Activated naive CD4-positive, alpha-beta T cell treated with anti-CD3 and anti-CD28 coated beads, Interleukin-2, amount 10 ng/mL, durations not matched to agents 7 days and 5 days (primary cell): ENCODE results near the gene FBN3.

ENCODE experiments used
- CTCF ChIA-PET: fragments of 350-600 bp; sonication (Branson Sonifier 250); formaldehyde crosslinking; loops from one replicate; lab custom pipeline; 2021; ENCODE audit warnings: antibody characterized with exemption; lab: Charles Lee
- DNase-seq: peaks from one replicate; pipeline ENCODE4 v3.0.0-alpha.2; 2020
- H3K27ac Mint-ChIP-seq: one replicate; pipeline ENCODE4 v1.8.0; 2021; ENCODE audit warnings: mild to moderate bottlenecking, moderate library complexity, mixed read lengths
- H3K27me3 Mint-ChIP-seq: one replicate; pipeline ENCODE4 v1.8.0; 2021; ENCODE audit warnings: mild to moderate bottlenecking, mixed read lengths
- H3K36me3 Mint-ChIP-seq: one replicate; pipeline ENCODE4 v1.8.0; 2021; ENCODE audit warnings: mixed read lengths
- H3K4me1 Mint-ChIP-seq: one replicate; pipeline ENCODE4 v1.8.0; 2021; ENCODE audit warnings: mixed read lengths
- H3K4me3 Mint-ChIP-seq: one replicate; pipeline ENCODE4 v1.8.0; 2021; ENCODE audit warnings: mild to moderate bottlenecking, moderate library complexity, mixed read lengths
- H3K9me3 Mint-ChIP-seq: one replicate; pipeline ENCODE4 v1.8.0; 2021; ENCODE audit warnings: mixed read lengths

FBN3 gene

GRCh38 chr19:8141726-8142512 is 7.5 kb downstream of the FBN3 start:
- no peak overlapping the region for H3K27ac Mint-ChIP-seq
- CTCF ChIA-PET = no interaction called here

GRCh38 chr19:8138201-8138600 is 11.2 kb downstream of the FBN3 start:
- Mint-ChIP-seq H3K36me3 (no peaks in the 10 kb centered on the region), H3K4me1 (no peaks in the 10 kb centered on the region), H3K9me3 (no peaks in the 10 kb centered on the region), H3K4me3 (no peak overlapping the region), H3K27ac (no peak overlapping the region), H3K27me3 (peaks cover 5% of the 10 kb centered on the region)
- DNase-seq = no peak
- CTCF ChIA-PET = no interaction called here

More at GRCh38 chr19:8141726-8142512, 7.5 kb downstream of the FBN3 start:
- H3K36me3 Mint-ChIP-seq = no peaks in the 10 kb centered on the region
- H3K27me3 Mint-ChIP-seq = peaks cover 38% of the 10 kb centered on the region
- H3K4me3 Mint-ChIP-seq = no peak overlapping the region
- H3K4me1 Mint-ChIP-seq = no peaks in the 10 kb centered on the region
- no peak for DNase-seq
- no peaks in the 10 kb centered on the region for H3K9me3 Mint-ChIP-seq

DNA sequence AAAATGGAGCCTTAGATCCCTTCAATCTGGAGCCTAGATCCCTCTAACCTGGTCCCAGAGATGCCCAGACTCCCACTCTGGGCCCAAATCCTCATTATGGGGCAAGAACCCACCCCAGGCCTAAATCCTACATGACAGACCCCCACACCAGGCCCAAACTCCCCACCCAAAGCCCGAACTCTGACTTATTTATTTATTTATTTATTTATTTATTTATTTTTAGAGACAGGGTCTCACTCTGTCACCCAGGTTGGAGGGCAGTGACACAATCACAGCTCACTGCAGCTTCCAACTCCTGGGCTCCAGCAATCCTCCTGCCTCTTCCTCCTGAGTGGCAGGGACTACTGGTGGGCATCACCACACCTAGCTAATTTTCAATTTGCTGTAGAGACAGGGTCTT is 12.0 kb downstream of the FBN3 start:
- H3K36me3 Mint-ChIP-seq = no peaks in the 10 kb centered on the region
- no peak for DNase-seq
- H3K4me3 Mint-ChIP-seq = no peak overlapping the region
- no peaks in the 10 kb centered on the region for H3K27me3 Mint-ChIP-seq
- no peaks in the 10 kb centered on the region for H3K4me1 Mint-ChIP-seq
- H3K27ac Mint-ChIP-seq = no peak overlapping the region
- H3K9me3 Mint-ChIP-seq = no peaks in the 10 kb centered on the region
- CTCF ChIA-PET = no interaction called here

DNA sequence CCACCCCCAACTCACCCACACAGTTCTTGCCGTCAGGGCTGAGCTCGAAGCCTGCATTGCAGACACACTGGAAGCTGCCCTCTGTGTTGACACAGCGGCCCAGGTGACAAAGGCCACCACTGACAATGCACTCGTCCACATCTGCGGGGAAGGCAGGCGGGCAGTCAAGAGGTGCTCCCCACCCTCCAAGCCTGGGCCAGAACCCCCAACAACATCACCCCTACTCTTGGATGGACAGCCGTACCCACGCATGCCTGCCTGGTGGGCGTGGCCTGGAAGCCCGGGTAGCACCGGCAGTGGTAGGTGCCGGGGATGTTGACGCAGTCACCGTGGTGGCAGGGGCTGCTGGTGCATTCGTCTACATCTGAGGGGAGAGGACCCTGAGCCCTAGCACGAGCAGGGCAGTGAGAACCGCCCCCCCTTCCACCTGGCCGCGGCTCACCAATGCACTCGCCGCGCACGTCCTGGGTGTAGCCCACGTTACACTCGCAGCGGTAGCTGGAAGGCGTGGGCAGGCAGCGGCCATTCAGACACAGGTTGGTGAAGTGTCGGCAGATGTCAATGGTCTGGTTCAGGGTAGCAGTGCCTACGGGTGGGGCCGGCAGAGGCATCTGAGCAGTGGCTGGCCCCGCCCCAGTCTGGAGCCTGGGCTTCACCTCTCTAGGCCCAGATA is 13.3 kb downstream of the FBN3 start:
- H3K9me3 Mint-ChIP-seq = no peaks in the 10 kb centered on the region
- CTCF ChIA-PET = no interaction called here
- no peaks in the 10 kb centered on the region for H3K36me3 Mint-ChIP-seq
- peaks cover 2% of the 10 kb centered on the region for H3K27me3 Mint-ChIP-seq
- H3K27ac Mint-ChIP-seq = no peak overlapping the region
- no peak for DNase-seq
- H3K4me1 Mint-ChIP-seq = no peaks in the 10 kb centered on the region
- H3K4me3 Mint-ChIP-seq = no peak overlapping the region

- H3K4me3 Mint-ChIP-seq = no peak overlapping the region
- H3K27ac Mint-ChIP-seq = no peak overlapping the region
- H3K4me1 Mint-ChIP-seq = no peaks in the 10 kb centered on the region
- H3K9me3 Mint-ChIP-seq = no peaks in the 10 kb centered on the region
- no peaks in the 10 kb centered on the region for H3K36me3 Mint-ChIP-seq
- peaks cover 12% of the 10 kb centered on the region for H3K27me3 Mint-ChIP-seq
- DNase-seq = no peak
- CTCF ChIA-PET = no interaction called here
These were observed 16.4 kb downstream of the FBN3 start for GRCh38 chr19:8132858-8133458.

GRCh38 chr19:8131517-8131916 is 17.9 kb downstream of the FBN3 start:
- Mint-ChIP-seq H3K27ac (no peak overlapping the region), H3K4me1 (no peaks in the 10 kb centered on the region), H3K9me3 (no peaks in the 10 kb centered on the region), H3K36me3 (no peaks in the 10 kb centered on the region), H3K27me3 (peaks cover 12% of the 10 kb centered on the region), H3K4me3 (no peak overlapping the region)
- CTCF ChIA-PET = no interaction called here
- no peak for DNase-seq

GRCh38 chr19:8129061-8129618 is 20.3 kb downstream of the FBN3 start:
- Mint-ChIP-seq H3K9me3 (no peaks in the 10 kb centered on the region), H3K4me1 (no peaks in the 10 kb centered on the region), H3K27ac (no peak overlapping the region), H3K36me3 (no peaks in the 10 kb centered on the region), H3K27me3 (peaks cover 12% of the 10 kb centered on the region), H3K4me3 (no peak overlapping the region)
- CTCF ChIA-PET = no interaction called here
- no peak for DNase-seq

GRCh38 chr19:8128551-8128950 is 20.8 kb downstream of the FBN3 start:
- no peak for DNase-seq
- Mint-ChIP-seq H3K27ac (no peak overlapping the region), H3K36me3 (no peaks in the 10 kb centered on the region), H3K27me3 (peaks cover 12% of the 10 kb centered on the region), H3K4me1 (no peaks in the 10 kb centered on the region), H3K9me3 (no peaks in the 10 kb centered on the region), H3K4me3 (no peak overlapping the region)
- CTCF ChIA-PET = no interaction called here

GRCh38 chr19:8127311-8127710 is 22.1 kb downstream of the FBN3 start:
- no peaks in the 10 kb centered on the region for H3K9me3 Mint-ChIP-seq
- CTCF ChIA-PET = no interaction called here

DNA sequence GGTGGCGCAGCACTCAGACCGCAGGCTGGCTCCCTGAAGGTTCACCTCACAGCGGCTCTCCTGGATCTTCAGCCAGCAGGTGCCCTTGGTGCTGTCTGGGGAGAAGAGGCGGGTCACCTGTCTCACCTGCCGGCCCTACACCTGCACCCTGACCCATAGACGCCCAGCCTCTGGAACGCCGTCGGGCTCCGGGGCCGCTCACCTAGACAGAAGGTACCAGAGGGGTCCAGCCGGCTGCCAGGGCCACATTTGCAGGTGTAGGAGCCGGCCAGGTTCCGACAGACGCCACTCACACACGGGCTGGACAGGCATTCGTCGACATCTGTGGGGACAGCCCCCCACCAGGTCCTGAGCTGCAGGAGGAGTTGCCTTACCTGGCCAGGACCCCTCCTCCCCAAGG is 22.9 kb downstream of the FBN3 start:
- DNase-seq = no peak
- H3K4me3 Mint-ChIP-seq = no peak overlapping the region
- no peaks in the 10 kb centered on the region for H3K9me3 Mint-ChIP-seq
- peaks cover 12% of the 10 kb centered on the region for H3K27me3 Mint-ChIP-seq
- no peaks in the 10 kb centered on the region for H3K36me3 Mint-ChIP-seq
- CTCF ChIA-PET = no interaction called here
- no peak overlapping the region for H3K27ac Mint-ChIP-seq
- H3K4me1 Mint-ChIP-seq = no peaks in the 10 kb centered on the region

More at GRCh38 chr19:8127311-8127710, 22.1 kb downstream of the FBN3 start:
- no peak for DNase-seq
- Mint-ChIP-seq H3K4me3 (no peak overlapping the region), H3K36me3 (no peaks in the 10 kb centered on the region), H3K27ac (no peak overlapping the region), H3K4me1 (no peaks in the 10 kb centered on the region), H3K27me3 (peaks cover 12% of the 10 kb centered on the region)

DNA sequence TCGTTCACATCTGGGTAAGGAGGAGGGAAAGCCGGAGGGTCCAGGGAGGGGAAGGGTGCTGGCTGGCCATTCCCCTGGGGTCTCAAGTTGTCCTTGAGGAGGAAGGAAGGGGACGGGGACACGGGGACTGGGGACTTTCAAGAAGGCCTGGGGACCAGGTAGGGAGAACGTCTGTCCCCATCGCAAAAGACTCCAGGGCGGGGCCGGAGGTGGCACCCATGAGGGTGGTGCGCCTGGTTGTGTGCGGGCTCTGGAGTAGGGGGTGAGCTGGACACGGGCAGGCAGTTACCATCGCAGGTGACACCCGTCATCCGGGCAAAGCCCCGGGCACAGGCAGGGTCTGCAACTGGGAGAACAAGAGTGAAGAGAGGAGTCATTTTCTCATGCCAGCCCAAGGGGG is 23.4 kb downstream of the FBN3 start:
- CTCF ChIA-PET = no interaction called here
- Mint-ChIP-seq H3K4me3 (no peak overlapping the region), H3K4me1 (no peaks in the 10 kb centered on the region)

GRCh38 chr19:8123683-8124082 is 25.7 kb downstream of the FBN3 start:
- no peak overlapping the region for H3K4me3 Mint-ChIP-seq
- H3K4me1 Mint-ChIP-seq = no peaks in the 10 kb centered on the region
- DNase-seq = no peak
- CTCF ChIA-PET = no interaction called here
- H3K9me3 Mint-ChIP-seq = no peaks in the 10 kb centered on the region
- H3K27ac Mint-ChIP-seq = no peak overlapping the region
- H3K36me3 Mint-ChIP-seq = no peaks in the 10 kb centered on the region
- peaks cover 6% of the 10 kb centered on the region for H3K27me3 Mint-ChIP-seq

More for the DNA sequence above, 23.4 kb downstream of the FBN3 start:
- Mint-ChIP-seq H3K36me3 (no peaks in the 10 kb centered on the region), H3K27ac (no peak overlapping the region), H3K27me3 (peaks cover 9% of the 10 kb centered on the region), H3K9me3 (no peaks in the 10 kb centered on the region)
- no peak for DNase-seq

DNA sequence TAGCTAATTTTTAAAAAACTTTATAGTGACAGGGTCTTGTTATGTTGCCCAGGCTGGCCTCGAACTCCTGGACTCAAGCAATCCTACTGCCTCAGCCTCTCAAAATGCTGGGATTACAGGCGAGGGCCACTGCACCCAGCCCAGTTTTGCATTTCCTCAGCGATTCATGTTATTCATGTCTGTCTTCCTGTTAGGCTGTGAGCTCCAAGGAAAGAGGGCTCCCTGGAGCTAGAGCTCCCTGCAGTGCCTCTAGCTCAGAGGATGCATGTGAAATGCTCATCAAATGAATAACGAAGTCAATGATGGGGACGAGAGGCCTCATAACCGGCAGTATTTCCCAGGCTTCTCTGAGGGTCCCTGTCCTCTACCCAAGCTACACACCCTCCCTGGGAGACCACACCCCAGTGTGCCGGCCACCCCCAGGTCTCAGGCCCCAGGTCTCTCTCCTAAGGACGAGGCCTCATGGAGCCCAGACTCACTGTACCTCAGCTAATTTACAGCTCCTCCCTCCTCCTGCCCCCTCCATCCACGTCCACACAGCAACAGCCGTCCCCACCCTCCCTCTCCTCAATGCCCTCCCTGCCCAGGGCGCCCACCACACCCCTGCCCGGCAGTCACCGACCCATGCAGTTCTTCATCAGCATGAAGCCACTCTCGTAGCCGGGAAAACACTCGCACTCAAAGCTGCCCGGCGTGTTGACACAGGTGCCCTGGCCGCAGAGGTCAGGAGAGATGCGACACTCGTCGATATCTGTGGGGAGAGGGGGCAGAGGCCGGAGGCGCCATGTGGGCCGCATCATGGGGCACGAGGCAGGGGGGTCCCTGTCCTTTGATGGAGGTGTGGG is 28.5 kb downstream of the FBN3 start:
- H3K4me1 Mint-ChIP-seq = no peaks in the 10 kb centered on the region
- no peak overlapping the region for H3K27ac Mint-ChIP-seq
- no peaks in the 10 kb centered on the region for H3K36me3 Mint-ChIP-seq
- peaks cover 6% of the 10 kb centered on the region for H3K27me3 Mint-ChIP-seq
- DNase-seq = no peak
- CTCF ChIA-PET = no interaction called here
- no peaks in the 10 kb centered on the region for H3K9me3 Mint-ChIP-seq
- no peak overlapping the region for H3K4me3 Mint-ChIP-seq

DNA sequence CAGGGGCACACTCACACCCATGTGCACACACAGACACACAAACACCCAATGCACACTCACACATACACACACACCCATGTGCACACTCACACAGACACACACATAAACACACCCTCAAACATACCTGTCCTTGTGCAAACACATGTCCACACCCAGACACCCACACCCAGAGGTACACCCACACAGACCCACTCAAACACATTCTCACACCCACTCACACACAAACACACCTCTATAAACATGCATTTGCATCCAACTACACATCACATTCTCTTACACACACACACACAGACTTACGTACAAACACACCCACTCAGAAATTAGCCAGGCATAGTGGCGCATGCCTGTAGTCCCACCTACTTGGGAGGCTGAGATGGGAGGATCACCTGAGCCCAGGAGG is 31.4 kb downstream of the FBN3 start:
- Mint-ChIP-seq H3K4me1 (no peaks in the 10 kb centered on the region), H3K27me3 (peaks cover 10% of the 10 kb centered on the region), H3K36me3 (no peaks in the 10 kb centered on the region), H3K27ac (no peak overlapping the region), H3K9me3 (no peaks in the 10 kb centered on the region), H3K4me3 (no peak overlapping the region)
- DNase-seq = no peak
- CTCF ChIA-PET = no interaction called here
